Measurements from ENCODE around the gene CCNDBP1.

Gene CCNDBP1

DNA sequence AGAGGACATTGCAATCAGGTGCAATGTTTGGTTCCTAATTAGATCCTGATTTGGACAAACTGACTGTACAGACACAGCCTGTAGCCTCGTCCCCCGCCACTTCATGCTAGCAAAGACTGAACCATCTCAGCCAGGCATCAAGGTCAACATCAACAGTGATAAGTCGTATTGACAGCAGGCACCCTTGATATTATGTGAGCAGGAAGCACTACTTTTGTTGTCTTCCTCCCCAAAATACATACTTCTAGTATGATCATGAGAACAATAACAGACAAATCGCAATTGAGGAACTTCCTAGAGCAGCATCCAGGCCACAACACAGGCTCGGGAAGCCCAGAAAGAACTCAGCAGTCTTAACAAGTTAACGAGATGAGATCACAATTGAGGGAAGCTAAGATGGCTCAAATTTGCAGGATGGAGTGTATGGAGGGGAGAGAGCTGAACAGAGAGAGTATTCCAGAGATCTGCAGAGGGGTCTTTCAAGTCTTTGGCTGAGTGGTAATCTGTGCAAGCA is 61.1 kb downstream of the CCNDBP1 start:
- peak; percentile 14 for DNase-seq (ENCODE audit: low spot score)
- TF ChIP-seq, protein P1, sequence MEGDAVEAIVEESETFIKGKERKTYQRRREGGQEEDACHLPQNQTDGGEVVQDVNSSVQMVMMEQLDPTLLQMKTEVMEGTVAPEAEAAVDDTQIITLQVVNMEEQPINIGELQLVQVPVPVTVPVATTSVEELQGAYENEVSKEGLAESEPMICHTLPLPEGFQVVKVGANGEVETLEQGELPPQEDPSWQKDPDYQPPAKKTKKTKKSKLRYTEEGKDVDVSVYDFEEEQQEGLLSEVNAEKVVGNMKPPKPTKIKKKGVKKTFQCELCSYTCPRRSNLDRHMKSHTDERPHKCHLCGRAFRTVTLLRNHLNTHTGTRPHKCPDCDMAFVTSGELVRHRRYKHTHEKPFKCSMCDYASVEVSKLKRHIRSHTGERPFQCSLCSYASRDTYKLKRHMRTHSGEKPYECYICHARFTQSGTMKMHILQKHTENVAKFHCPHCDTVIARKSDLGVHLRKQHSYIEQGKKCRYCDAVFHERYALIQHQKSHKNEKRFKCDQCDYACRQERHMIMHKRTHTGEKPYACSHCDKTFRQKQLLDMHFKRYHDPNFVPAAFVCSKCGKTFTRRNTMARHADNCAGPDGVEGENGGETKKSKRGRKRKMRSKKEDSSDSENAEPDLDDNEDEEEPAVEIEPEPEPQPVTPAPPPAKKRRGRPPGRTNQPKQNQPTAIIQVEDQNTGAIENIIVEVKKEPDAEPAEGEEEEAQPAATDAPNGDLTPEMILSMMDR (IDR thresholded peaks at IDR 0.05) = no peak
- Histone ChIP-seq H3K4me3 (no peak overlapping the region), H3K27ac (no peak overlapping the region)
